GM18909 (cell line): ENCODE measurements around the gene EIF4E.
"Not testable (repeated sequence)": the region's sequence is repeated elsewhere in the genome, so short reads cannot be mapped to it uniquely, and the experiment has no call there.

Experiments
- ATAC-seq: cut with Tn5 transposase; IDR thresholded peaks from one replicate; pipeline ENCODE4 v1.9.1; 2021; ENCODE audit warnings: mild to moderate bottlenecking; ENCODE audit not compliant: unreplicated experiment, poor library complexity

Gene EIF4E

GRCh38 chr4:98887145-98887544, 41.8 kb downstream of the EIF4E start:
- no peak for ATAC-seq

GRCh38 chr4:98886382-98886781, 42.6 kb downstream of the EIF4E start:
- not testable (repeated sequence) for ATAC-seq

DNA sequence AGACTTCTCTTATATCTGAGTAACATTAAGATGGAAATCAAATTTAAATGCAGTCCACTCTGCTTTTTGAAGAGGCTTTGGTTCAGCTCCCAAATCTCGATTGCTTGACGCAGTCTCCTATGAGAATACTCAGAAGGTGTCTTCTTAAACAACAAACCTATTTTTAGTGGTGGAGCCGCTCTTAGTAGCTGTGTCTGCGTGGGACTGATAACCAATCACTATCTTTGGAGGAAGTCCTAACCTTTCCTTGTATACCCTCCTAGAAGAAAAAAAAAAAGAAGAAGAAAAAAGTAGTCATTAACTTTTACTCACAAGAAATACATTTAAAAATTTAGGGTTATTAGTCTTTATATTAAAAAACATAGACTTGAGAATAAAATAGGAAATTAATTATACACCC, 48.0 kb downstream of the EIF4E start:
- not testable (repeated sequence) for ATAC-seq

GRCh38 chr4:98879515-98879914, 49.4 kb downstream of the EIF4E start:
- no peak for ATAC-seq

DNA sequence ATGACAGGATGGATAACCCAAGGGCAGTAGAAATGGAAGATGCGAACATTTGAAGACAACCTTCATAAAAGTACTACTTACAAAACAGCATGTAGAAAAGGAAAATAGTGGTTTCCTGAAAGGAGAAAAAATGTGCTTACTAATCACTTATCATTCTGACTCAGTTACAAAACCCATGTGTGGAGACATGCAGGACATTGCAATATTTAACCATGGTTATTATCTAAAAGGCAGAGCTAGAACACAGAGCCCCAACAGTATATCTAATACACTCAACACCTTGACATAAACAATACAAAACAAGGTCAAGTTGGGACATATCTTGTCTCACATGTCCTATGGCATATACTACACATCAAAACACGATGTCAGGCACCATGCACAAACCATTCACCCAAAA, 55.9 kb downstream of the EIF4E start:
- ATAC-seq: no peak

- not testable (repeated sequence) for ATAC-seq
These were observed 56.6 kb downstream of the EIF4E start for GRCh38 chr4:98872120-98872906.

DNA sequence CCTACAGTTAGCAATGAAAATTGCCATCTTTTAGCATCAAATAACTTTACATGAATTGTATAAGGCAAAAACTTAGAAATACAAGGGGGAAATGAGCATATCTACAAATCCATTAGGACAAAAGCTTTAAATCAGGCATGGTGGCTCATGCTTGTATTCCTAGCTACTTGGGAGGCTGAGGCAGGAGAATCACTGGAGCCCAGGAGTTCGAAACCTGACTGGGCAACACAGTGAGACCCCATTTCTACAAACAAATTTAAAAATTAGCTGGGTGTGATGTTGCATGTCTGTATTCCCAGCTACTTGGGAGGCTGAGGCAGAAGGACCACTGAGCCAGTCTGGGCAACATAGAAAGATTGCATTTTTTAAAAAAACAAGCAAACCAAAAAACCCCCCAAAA, 61.3 kb downstream of the EIF4E start:
- ATAC-seq: no peak

DNA sequence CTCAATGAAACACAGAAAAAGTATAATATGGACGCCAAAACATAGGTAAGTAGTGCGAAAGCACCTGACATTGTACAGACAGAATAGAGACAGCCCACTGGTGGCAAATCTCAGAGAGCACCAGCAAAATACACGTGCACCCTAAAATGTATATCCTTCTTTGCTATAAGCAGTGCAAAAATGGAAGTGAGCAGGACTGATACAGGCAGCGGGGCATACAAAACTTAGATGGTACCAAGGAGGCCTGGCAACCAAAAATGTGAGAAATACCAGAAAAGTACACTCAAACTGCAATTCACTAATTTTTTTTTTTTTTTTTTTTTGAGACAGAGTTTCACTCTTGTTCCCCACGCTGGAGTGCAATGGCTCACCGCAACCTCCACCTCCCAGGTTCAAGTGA, 63.9 kb downstream of the EIF4E start:
- ATAC-seq: no peak

GRCh38 chr4:98864560-98864959, 64.4 kb downstream of the EIF4E start:
- ATAC-seq: no peak

DNA sequence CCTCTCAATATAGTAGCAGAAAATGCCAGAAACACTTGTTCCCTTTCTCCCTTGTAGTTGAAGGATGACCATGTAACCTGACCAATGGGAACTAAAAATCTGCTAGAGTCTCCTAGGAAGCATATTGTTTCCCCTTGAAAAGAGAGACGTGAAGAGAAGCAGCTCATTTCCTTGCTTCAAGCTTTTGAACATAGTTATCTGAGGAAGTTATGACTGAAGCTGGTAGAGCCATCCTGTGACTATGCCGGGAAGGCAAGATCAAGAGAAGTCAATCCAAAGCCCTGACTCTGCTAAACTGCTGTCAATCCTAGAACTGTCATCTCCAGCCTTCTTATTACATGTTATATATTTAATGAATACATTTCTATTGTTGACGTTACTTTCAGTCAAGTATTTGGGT, 66.6 kb downstream of the EIF4E start:
- no peak for ATAC-seq

DNA sequence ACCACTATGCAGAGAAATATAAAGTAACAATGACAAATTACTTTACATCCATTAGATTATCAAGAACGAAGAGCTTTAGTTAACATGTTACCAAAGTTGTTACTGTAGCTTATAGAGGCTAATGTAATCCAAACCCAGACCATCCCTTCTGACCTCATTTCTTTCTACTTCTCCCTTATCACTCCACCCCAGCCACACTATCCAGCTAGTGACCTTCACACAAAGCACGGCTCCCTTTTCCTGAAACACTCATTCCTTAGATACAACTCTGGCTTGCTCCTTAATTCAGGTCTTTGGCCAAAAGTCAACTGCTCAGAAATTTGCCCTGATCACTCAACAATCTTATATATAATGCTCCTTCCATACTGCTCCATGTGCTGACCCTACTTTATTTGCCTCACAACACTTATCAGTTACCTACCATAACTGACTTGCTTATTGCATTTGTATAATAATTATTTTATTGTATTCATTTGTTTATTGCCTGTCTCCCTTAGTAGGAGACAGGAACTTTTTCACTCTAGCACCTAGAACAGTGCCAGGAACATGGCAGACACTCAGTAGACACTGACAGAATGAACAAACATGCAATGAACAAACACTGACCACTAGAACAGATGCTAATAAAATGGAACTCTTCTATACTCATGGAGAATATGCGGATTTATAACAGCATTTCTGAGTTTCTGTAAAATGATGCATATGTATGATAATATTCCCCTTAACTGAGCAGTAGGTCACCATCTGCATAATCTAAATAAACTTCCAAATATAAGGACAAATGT, 67.6 kb downstream of the EIF4E start:
- ATAC-seq: no peak

DNA sequence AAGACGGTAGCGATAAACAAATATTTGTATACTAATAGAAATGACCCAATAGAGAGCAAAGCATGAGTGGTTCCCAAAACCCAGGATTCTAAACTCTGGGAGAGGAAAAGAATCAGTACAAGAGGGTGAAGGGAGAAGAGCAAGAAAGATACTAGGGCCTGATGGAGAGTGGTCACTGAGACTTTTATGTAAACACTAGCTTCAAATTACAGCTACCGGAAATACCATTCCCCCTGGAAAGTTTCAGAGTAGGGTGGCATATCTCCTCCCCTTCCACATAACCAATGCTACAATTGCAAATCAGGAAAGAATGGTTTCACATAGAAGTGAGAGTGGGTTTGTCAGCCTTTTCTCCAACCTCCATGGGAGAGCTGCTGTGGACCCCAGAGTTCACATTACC, 77.1 kb downstream of the EIF4E start:
- no peak for ATAC-seq

DNA sequence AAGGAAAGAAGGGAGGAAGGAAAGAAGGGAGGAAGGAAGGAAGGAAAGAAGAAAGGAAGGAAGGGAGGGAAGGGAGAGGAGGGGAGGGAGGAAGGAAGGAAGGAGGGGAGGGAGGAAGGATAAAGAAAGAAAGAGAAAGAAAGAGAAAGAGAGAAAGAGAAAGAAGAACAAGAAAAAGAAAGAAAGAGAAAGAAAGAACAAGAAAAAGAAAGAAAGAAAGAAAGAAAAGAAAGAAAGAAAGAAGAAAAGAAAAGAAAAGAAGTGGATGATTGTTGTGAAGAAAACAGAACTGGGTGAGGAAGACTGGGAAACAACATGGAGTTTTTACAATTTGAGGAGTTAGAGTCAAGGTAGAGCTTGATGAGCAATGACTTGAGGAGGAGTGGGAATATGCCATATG, 78.0 kb downstream of the EIF4E start:
- no peak for ATAC-seq

GRCh38 chr4:98848448-98848847, 80.5 kb downstream of the EIF4E start:
- no peak for ATAC-seq

DNA sequence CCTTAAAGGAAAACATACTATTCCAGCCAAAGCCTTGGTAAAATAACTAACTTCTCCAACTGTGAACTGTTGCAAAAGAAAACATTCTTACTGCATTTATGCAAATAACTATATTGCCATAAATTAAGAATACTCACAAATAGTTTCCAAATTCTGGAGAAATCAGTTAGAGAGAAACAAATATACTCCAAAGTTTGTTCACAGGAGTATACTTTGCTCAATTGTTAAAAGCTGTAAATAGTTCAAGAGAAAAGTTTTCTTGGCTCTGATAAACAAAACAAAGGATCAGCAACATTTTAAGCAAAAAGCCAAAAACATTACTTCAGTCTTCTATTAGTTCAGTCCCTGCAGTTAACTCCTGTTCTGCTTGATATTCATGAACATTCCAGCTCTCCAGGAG, 83.0 kb downstream of the EIF4E start:
- no peak for ATAC-seq

GRCh38 chr4:98842917-98843316, 86.0 kb downstream of the EIF4E start:
- not testable (repeated sequence) for ATAC-seq

GRCh38 chr4:98838977-98839618, 89.8 kb downstream of the EIF4E start:
- ATAC-seq: no peak

DNA sequence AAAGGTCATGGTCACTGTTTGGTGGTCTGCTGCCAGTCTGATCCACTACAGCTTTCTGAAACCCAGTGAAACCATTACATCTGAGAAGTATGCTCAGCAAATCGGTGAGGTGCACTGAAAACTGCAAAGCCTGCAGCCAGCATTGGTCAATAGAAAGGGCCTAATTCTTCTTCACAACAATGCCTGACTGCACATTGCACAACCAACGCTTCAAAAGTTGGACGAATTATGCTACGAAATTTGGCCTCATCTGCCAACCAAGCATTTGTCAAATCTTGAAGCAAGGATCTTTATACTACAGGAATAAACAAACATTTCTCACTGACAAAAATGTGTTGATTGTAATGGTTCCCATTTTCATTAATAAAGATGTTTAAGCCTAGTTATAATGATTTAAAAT, 90.4 kb downstream of the EIF4E start:
- ATAC-seq: no peak

DNA sequence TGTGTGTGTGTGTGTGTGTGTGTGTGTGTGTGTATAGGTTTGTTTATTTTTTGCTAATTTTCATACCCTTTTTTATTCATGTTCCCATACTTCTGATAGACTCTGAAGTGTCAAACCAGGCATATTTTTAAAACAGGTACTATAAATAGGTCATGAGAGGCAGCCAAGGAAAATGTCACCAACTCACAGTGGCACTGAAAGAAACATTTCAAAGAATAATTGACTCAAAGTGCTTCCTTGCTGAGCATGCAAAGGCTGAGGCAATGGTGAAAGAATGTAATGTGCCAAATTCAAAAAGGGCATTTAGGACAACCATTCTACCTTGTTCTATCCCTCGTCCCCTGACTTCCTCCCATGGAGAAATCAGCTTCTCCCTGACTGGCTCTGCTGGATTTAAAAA, 95.5 kb downstream of the EIF4E start:
- ATAC-seq: no peak

DNA sequence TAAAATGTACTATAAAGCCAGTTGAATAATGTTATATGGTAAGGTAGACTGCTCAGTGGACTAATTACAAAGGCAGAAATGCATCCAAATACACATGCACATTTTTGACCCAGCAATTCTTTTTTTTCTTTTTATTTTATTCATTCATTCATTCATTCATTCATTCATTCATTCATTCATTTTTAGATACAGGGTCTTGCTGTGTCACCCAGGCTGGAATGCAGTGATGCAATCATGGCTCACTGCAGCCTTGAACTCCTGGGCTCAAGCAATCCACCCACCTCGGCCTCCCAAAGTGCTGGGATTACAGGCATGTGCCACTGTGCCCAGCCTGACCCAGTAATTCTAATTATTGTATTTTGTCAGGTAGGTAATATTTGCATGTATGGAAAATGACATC, 97.9 kb downstream of the EIF4E start:
- ATAC-seq: not testable (repeated sequence)
